Measurements from ENCODE around the gene SULT1A2.
"Not testable (repeated sequence)": the region's sequence is repeated elsewhere in the genome, so short reads cannot be mapped to it uniquely, and the experiment has no call there.

SULT1A2 gene

DNA sequence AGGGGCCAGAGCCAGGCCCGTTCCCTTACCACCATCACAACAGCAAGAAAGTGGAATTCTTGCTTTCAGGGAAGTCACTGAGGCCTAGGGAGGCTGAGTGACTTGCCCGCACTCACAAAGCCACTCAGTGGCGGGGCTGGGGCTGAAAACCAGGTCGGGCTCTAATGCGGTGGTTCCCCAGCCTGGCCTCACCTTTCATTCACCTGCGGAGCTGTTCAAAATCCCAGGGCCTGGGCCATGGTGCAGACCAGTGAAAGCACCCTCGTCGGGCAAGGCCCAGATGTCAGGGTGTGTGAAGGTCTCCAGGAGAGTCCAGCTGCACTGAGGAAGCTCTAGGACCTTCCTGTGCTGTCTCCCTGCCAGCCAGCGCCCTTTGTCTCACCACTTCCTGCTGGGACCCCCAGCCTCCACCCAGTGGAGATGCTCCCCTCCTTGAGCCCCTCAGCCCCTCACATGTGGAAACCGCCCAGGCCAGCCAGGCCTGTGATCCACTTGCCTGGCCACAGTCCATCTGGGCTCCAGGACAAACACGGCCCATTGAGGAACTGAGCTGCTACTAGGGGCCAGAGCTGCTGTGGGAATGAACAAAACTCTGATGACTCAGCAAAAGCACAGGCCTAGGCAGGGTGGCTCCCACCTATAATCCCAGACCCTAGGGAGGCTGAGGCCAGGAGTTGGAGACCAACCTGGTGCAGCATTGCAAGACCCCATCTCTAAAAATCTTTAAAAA lies 12.2 kb upstream of the SULT1A2 start:
- not testable (repeated sequence) for FAIRE-seq

DNA sequence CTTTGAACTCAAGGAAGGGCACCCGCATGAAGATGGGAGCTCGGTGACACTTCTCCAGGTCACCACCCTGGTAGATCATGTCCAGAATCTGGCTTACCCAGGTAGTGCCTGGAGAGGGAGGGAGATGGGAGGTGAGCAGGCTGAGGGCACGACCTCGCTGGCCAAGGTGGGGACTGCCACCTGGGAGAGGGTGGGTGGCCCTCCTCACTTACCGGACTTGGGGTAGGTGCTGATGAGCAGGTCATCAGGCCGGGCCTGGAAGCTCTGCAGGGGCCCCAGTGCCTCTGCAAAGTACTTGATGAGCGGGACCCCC lies 11.6 kb upstream of the SULT1A2 start:
- FAIRE-seq, result not testable (repeated sequence)

GRCh38 chr16:28607681-28608495 lies 11.0 kb upstream of the SULT1A2 start:
- FAIRE-seq, result not testable (repeated sequence)

GRCh38 chr16:28607116-28607623 lies 10.3 kb upstream of the SULT1A2 start:
- FAIRE-seq, result no peak

- FAIRE-seq, result no peak
These were observed 9.7 kb upstream of the SULT1A2 start for GRCh38 chr16:28606291-28607115.

DNA sequence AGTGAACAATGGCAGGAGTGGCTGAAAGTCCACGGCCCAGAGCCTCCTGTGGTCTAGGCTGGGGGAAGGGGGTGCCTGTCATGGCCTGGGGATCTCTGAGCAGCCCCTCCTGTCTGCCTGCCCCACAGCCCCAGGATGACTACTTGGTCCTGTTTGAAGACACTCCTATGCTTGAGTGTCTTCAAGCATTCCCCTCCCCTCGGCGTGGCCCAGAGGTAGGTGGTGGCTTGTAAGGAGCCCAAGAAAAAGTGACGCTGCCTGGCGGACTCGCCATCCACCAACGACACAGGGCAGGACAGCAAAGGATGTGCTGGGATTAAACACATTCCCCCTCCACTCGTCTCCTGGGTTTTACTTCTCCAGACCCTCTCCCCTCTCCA lies 7.3 kb upstream of the SULT1A2 start:
- no peak for FAIRE-seq

- FAIRE-seq, result no peak
These were observed 6.7 kb upstream of the SULT1A2 start for GRCh38 chr16:28603381-28604185.

- FAIRE-seq, result no peak
These were observed 5.7 kb upstream of the SULT1A2 start for GRCh38 chr16:28602529-28602928.

GRCh38 chr16:28602062-28602461 lies 5.2 kb upstream of the SULT1A2 start:
- FAIRE-seq, result not testable (repeated sequence)

GRCh38 chr16:28601589-28601988 lies 4.7 kb upstream of the SULT1A2 start:
- FAIRE-seq, result not testable (repeated sequence)

GRCh38 chr16:28600965-28601364 lies 4.1 kb upstream of the SULT1A2 start:
- FAIRE-seq, result not testable (repeated sequence)

DNA sequence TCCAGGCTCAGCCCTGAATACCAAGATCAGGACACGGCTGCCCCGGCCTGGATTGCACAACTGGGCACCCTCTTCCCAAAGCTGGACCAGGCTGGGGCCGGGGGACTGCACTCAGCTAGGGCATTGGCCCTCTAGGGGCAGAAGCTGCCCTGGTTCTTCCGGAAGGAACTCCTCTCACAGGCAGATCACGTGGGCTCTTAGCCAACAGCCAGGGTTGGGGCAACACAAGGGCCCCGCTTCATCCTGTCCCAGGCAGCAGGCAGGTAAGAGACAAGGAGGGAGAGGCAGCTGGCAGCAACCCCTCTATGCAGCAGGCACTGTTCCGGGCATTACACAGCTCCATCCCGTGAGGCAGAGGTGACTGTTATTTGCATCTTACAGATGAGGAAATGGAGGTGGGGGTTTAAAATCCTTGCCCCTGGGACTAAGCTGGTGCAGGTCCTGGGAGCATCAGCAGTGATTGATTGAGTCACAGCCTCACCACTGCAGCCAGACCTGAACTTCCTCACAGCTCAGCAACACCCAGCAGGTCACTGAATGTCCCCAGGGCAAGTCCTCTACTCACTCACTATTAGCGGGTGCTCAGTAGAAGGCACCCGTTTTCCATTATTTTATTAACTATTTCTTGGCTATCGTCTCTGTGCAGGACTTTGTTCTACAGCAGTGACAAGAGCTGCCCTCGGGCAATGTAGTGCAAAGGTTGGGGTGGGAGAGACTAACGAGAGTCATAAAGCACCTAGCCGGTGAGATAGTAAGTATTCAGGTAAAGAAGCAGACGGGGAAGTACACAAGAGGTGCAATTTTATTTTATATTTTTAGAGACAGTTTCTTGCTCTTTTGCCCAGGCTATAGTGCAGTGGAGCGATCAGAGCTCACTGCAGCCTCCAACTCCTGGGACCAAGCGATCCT lies 2.8 kb upstream of the SULT1A2 start:
- not testable (repeated sequence) for FAIRE-seq

- no peak for FAIRE-seq
These were observed 927 bp upstream of the SULT1A2 start for GRCh38 chr16:28597692-28598261.

DNA sequence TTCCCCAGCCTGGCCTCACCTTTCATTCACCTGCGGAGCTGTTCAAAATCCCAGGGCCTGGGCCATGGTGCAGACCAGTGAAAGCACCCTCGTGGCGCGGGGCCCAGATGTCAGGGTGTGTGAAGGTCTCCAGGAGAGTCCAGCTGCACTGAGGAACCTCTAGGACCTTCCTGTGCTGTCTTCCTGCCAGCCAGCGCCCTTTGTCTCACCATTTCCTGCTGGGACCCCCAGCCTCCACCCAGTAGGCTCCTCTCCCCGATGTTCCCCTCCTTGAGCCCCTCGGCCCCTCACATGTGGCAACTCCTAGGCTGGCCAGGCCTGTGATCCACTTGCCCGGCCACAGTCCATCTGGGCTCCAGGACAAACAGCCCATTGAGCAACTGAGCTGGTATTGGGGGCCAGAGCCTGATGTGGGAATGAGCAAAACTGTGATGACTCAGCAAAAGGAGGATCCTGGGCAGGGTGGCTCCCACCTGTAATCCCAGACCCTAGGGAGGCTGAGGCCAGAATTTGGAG lies 677 bp downstream of the SULT1A2 start:
- FAIRE-seq, result no peak

- not testable (repeated sequence) for FAIRE-seq
These were observed 1.4 kb downstream of the SULT1A2 start for GRCh38 chr16:28595451-28595850.

DNA sequence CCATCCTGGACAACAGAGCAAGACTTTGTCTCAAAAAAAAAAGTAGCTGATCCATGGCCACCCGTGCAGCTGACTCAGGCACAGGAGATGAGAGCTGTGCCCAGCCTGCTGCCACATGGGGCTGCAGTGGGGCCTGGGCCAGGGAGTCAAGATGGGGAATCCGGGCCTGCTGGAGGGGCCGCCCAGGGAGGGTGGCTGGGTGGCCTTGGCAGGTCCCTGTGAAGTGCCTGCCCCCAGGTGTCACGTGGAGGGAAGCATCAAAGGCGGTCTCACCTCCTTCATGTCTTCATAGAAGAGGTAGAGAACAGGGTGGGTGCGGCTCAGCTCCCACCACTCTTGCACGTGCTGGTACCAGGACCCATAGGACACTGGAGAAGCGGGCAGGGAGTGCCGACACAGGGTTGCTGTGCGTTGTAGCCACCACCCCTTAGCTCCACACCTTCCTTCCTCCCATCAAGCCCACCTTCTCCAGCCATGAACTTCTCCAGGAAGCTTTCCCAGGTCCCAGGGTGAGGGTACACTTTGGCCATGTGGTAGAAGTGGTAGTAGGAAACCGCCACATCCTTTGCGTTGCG lies 3.8 kb downstream of the SULT1A2 start:
- FAIRE-seq, result no peak

- FAIRE-seq, result no peak
These were observed 4.3 kb downstream of the SULT1A2 start for GRCh38 chr16:28592511-28592910.

- no peak for FAIRE-seq
These were observed 5.5 kb downstream of the SULT1A2 start for GRCh38 chr16:28591355-28591754.

DNA sequence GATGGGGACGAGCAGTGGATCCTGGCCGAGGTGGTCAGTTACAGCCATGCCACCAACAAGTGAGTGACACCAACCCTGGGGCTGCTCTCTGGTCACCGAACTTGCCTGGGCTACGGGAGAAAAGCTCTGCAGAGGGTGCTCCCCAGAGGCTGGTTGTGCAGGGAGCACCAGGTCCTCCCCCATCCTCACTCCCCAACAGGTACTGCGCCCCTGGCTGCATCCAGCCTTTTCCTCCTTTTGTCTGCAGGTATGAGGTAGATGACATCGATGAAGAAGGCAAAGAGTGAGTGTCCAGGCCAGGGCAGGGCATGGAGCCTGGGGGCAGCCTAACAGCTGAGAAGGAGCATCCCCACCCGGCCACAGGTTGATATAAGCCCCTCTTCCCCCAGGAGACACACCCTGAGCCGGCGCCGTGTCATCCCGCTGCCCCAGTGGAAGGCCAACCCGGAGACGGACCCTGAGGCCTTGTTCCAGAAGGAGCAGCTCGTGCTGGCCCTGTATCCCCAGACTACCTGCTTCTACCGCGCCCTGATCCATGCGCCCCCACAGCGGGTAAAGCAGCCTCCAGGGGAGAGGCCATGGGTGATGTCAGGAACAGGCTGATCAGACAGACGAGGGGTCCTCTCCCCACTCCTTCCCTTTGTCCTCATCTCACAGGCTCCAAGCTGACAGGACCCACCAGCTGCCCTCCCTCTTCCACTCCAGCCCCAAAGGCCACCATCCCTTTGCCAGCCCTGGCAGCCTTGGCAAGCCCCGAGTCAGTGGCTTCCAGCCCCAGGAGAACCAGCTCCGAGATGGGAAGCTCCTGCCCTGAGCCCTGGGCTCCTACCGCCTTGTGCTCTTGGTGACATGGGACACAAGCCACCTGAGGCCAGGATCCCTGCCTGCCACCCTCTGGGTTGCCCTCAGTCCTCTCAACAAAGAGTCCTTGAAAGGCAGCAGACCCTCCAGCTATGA lies 6.2 kb downstream of the SULT1A2 start:
- no peak for FAIRE-seq

All from islet of Langerhans (tissue), 1 donor.